Measurements from ENCODE around the gene KCNC3. TPM values are rescaled to one million over a fixed set of nuclear protein-coding genes. Genes with fewer than 3 reads are reported as not detected.

KCNC3 gene
- total and polyA plus RNA-seq, 8 donors = 8.5 to 29.8 (median 23.9) TPM

GRCh38 chr19:50328873-50329145 lies 368 bp downstream of the KCNC3 start:
- no peak for ATAC-seq
- Histone ChIP-seq H3K9me3 (no peaks in the 10 kb centered on the region), H3K36me3 (no peaks in the 10 kb centered on the region), H3K4me1 (peaks cover 0 to 67% of the 10 kb centered on the region in 2 donors), H3K4me3 (peak overlapping the region in 1 of 2 donors; percentile 35), H3K27me3 (peaks cover 11 to 94% of the 10 kb centered on the region in 2 donors), H3K27ac (no peak overlapping the region)
- TF ChIP-seq CTCF (IDR thresholded peaks at IDR 0.05) = no peak
- intact Hi-C loops (cut with DNase I) = no loop called here
- no peak for DNase-seq

GRCh38 chr19:50328224-50328872 lies 829 bp downstream of the KCNC3 start:
- no peak overlapping the region for H3K27ac ChIP-seq
- intact Hi-C loops (cut with DNase I) = no loop called here
- H3K4me1 ChIP-seq = peaks cover 0 to 65% of the 10 kb centered on the region in 2 donors
- TF ChIP-seq CTCF (IDR thresholded peaks at IDR 0.05) = no peak
- peak overlapping the region in 1 of 2 donors; percentile 35 for H3K4me3 ChIP-seq
- no peak for ATAC-seq
- H3K36me3 ChIP-seq = no peaks in the 10 kb centered on the region
- DNase-seq = peak in 2 of 4 donors; percentile 44 to 77
- no peaks in the 10 kb centered on the region for H3K9me3 ChIP-seq
- H3K27me3 ChIP-seq = peaks cover 11 to 89% of the 10 kb centered on the region in 2 donors

- H3K4me1 ChIP-seq = peaks cover 0 to 62% of the 10 kb centered on the region in 2 donors
- no peak for ATAC-seq
These were observed 1.5 kb downstream of the KCNC3 start for GRCh38 chr19:50327461-50328223.

DNA sequence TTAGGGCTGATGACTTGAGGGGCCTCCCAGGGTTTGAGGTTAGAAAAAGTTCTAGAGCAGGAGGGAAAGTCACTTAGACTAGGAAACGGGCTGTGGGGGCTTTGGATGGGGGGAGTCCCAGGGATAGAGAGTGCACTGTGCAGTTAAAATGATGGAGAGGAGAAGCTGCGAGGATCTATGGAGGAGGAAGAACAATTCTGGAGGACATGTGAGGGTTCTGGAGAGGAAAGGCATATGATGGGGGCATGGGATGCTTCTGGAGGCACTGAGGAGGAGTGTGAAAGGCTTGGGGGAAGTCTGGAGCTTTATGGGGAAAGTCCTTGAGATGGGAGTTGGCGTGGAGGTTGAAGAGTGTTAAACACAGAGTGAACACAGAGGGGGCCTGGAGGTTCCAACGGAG lies 2.2 kb downstream of the KCNC3 start:
- intact Hi-C loops (cut with DNase I) = no loop called here
- ATAC-seq = no peak
- H3K27me3 ChIP-seq = peaks cover 11 to 80% of the 10 kb centered on the region in 2 donors

More at GRCh38 chr19:50327461-50328223, 1.5 kb downstream of the KCNC3 start:
- Histone ChIP-seq H3K27ac (no peak overlapping the region), H3K27me3 (peaks cover 11 to 86% of the 10 kb centered on the region in 2 donors), H3K9me3 (no peaks in the 10 kb centered on the region), H3K4me3 (no peak overlapping the region), H3K36me3 (no peaks in the 10 kb centered on the region)
- TF ChIP-seq CTCF (IDR thresholded peaks at IDR 0.05) = no peak
- intact Hi-C loops (cut with DNase I) = no loop called here
- DNase-seq = no peak

More for the DNA sequence above, 2.2 kb downstream of the KCNC3 start:
- no peaks in the 10 kb centered on the region for H3K9me3 ChIP-seq
- H3K4me1 ChIP-seq = peaks cover 0 to 56% of the 10 kb centered on the region in 2 donors
- H3K36me3 ChIP-seq = no peaks in the 10 kb centered on the region
- DNase-seq = no peak
- no peak overlapping the region for H3K27ac ChIP-seq
- H3K4me3 ChIP-seq = no peak overlapping the region
- TF ChIP-seq CTCF (IDR thresholded peaks at IDR 0.05) = no peak
